H9 (cell line): ENCODE measurements around the gene KCNK13. TPM values are rescaled to one million over a fixed set of nuclear protein-coding genes. Genes with fewer than 3 reads are reported as not detected.
A peak's percentile ranks its signal among the peaks of the same experiment; 100 is the strongest.

Experiments used
- DNase-seq: peaks from one replicate; pipeline ENCODE4 v3.0.0-alpha.2; 2017
- H2AFZ ChIP-seq: one replicate; pipeline ENCODE4 v1.6.1; 2013; ENCODE audit warnings: mild to moderate bottlenecking, low read length, control low read depth, moderate library complexity
- H2AK5ac ChIP-seq: 2 replicates; pipeline ENCODE4 v1.6.1; 2013; ENCODE audit warnings: low read length, control low read depth, mixed read lengths; ENCODE audit not compliant: insufficient read length
- H2BK120ac ChIP-seq: one replicate; pipeline ENCODE4 v1.6.1; 2013; ENCODE audit warnings: low read depth, mild to moderate bottlenecking, low read length, control low read depth, inconsistent platforms; ENCODE audit not compliant: poor library complexity, severe bottlenecking
- H2BK12ac ChIP-seq: 2 replicates; pipeline ENCODE4 v1.6.1; 2013; ENCODE audit warnings: low read length, control low read depth, mixed read lengths, low read depth; ENCODE audit not compliant: insufficient read length
- H2BK15ac ChIP-seq: 2 replicates; pipeline ENCODE4 v1.6.1; 2013; ENCODE audit warnings: low read depth, low read length, control low read depth
- H2BK20ac ChIP-seq: one replicate; pipeline ENCODE4 v1.6.1; 2013; ENCODE audit warnings: low read depth, mild to moderate bottlenecking, low read length, control low read depth, inconsistent platforms; ENCODE audit not compliant: poor library complexity, severe bottlenecking
- H2BK5ac ChIP-seq: 2 replicates; pipeline ENCODE4 v1.6.1; 2013; ENCODE audit warnings: low read length, control low read depth, mixed read lengths; ENCODE audit not compliant: insufficient read length
- H3K14ac ChIP-seq: 2 replicates; pipeline ENCODE4 v1.6.1; 2013; ENCODE audit warnings: low read length, control low read depth; ENCODE audit not compliant: insufficient read depth
- H3K18ac ChIP-seq: 2 replicates; pipeline ENCODE4 v1.6.1; 2013; ENCODE audit warnings: low read depth, mild to moderate bottlenecking, mixed read lengths, low read length, control low read depth; ENCODE audit not compliant: insufficient read length
- H3K23ac ChIP-seq: 2 replicates; pipeline ENCODE4 v1.6.1; 2013; ENCODE audit warnings: low read length, control low read depth, mixed read lengths, low read depth; ENCODE audit not compliant: insufficient read length
- H3K23me2 ChIP-seq: 2 replicates; pipeline ENCODE4 v1.6.1; 2013; ENCODE audit warnings: low read depth, mild to moderate bottlenecking, mixed read lengths, low read length, control low read depth; ENCODE audit not compliant: insufficient read length, poor library complexity, severe bottlenecking
- H3K27ac ChIP-seq: 2 replicates; pipeline ENCODE4 v1.5.1; 2013; ENCODE audit warnings: low read length, control low read depth, mixed read lengths, low read depth; ENCODE audit not compliant: insufficient read length
- H3K27me3 ChIP-seq: 2 replicates; pipeline ENCODE4 v1.6.1; 2013; ENCODE audit warnings: low read length, control low read depth, inconsistent platforms; ENCODE audit not compliant: insufficient read depth
- H3K4ac ChIP-seq: 2 replicates; pipeline ENCODE4 v1.6.1; 2013; ENCODE audit warnings: low read depth, mild to moderate bottlenecking, control low read depth, inconsistent platforms, low read length, moderate library complexity
- H3K4me1 ChIP-seq: 2 replicates; pipeline ENCODE4 v1.6.1; 2013; ENCODE audit warnings: low read length, control low read depth, inconsistent platforms; ENCODE audit not compliant: insufficient read depth
- H3K4me2 ChIP-seq: 2 replicates; pipeline ENCODE4 v1.6.1; 2013; ENCODE audit warnings: low read length, control low read depth, mixed read lengths; ENCODE audit not compliant: insufficient read length, insufficient read depth
- H3K56ac ChIP-seq: 2 replicates; pipeline ENCODE4 v1.6.1; 2013; ENCODE audit warnings: low read depth, mild to moderate bottlenecking, mixed read lengths, low read length, control low read depth; ENCODE audit not compliant: insufficient read length
- H3K79me1 ChIP-seq: 2 replicates; pipeline ENCODE4 v1.6.1; 2013; ENCODE audit warnings: low read depth, mild to moderate bottlenecking, moderate library complexity, low read length, control low read depth, inconsistent platforms; ENCODE audit not compliant: insufficient read depth, poor library complexity, severe bottlenecking
- H3K79me2 ChIP-seq: 2 replicates; pipeline ENCODE4 v1.6.1; 2013; ENCODE audit warnings: low read length, control low read depth, inconsistent platforms; ENCODE audit not compliant: insufficient read depth
- H3K9ac ChIP-seq: 2 replicates; pipeline ENCODE4 v1.6.1; 2013; ENCODE audit warnings: low read length, control low read depth, mixed read lengths; ENCODE audit not compliant: insufficient read length; ENCODE audit errors: extremely low read depth
- H3K9me3 ChIP-seq: one replicate; pipeline ENCODE4 v1.6.1; 2013; ENCODE audit warnings: low read depth, low read length, inconsistent platforms; ENCODE audit not compliant: control insufficient read depth
- H3T11ph ChIP-seq: one replicate; pipeline ENCODE4 v1.6.1; 2013; ENCODE audit warnings: mild to moderate bottlenecking, low read length, control low read depth, inconsistent platforms
- H4K20me1 ChIP-seq: one replicate; pipeline ENCODE4 v1.6.1; 2013; ENCODE audit not compliant: control insufficient read depth, insufficient read length, insufficient read depth
- H4K5ac ChIP-seq: 2 replicates; pipeline ENCODE4 v1.6.1; 2013; ENCODE audit warnings: low read depth, mild to moderate bottlenecking, mixed read lengths, low read length, control low read depth; ENCODE audit not compliant: insufficient read length
- H4K8ac ChIP-seq: replicated peaks from 2 replicates; pipeline ENCODE4 v1.6.1; 2013; ENCODE audit warnings: low read length, control low read depth, mixed read lengths, low read depth; ENCODE audit not compliant: insufficient read length
- H4K91ac ChIP-seq: 2 replicates; pipeline ENCODE4 v1.6.1; 2013; ENCODE audit warnings: low read depth, mild to moderate bottlenecking, moderate library complexity, mixed read lengths, low read length, control low read depth; ENCODE audit not compliant: insufficient read length
- H3K27ac Mint-ChIP-seq, 3 experiments: 2 replicates in 2 of 3; 3 replicates in 1 of 3; pipeline ENCODE4 v1.8.0; 2020 to 2021; ENCODE audit warnings: mixed read lengths in 3 of 3, mild to moderate bottlenecking in 1 of 3, moderate library complexity in 1 of 3
- H3K27me3 Mint-ChIP-seq: 2 replicates; pipeline ENCODE4 v1.8.0; 2021; ENCODE audit warnings: low read depth, mild to moderate bottlenecking, moderate library complexity, mixed read lengths
- H3K36me3 Mint-ChIP-seq, 3 experiments: 2 replicates in 2 of 3; 3 replicates in 1 of 3; pipeline ENCODE4 v1.8.0; 2020 to 2021; ENCODE audit warnings: low read depth in 3 of 3, mixed read lengths in 3 of 3; ENCODE audit not compliant: insufficient read depth in 1 of 3
- H3K4me1 Mint-ChIP-seq, 2 experiments: 2 replicates each; pipeline ENCODE4 v1.8.0; 2020; ENCODE audit warnings: mixed read lengths in 2 of 2
- H3K4me3 Mint-ChIP-seq, 2 experiments: 2 replicates in 1 of 2; 3 replicates in 1 of 2; pipeline ENCODE4 v1.8.0; 2020 to 2021; ENCODE audit warnings: mild to moderate bottlenecking in 2 of 2, mixed read lengths in 2 of 2, moderate library complexity in 1 of 2
- H3K9me3 Mint-ChIP-seq, 2 experiments: 2 replicates in 1 of 2; 3 replicates in 1 of 2; pipeline ENCODE4 v1.8.0; 2020; ENCODE audit warnings: mild to moderate bottlenecking in 2 of 2, mixed read lengths in 2 of 2, moderate library complexity in 1 of 2
- CTCF ChIP-seq: fragments of 200-600 bp; sonication (generic); conservative IDR thresholded peaks from 3 replicates; pipeline ENCODE4 v1.8.0; 2021; ENCODE audit warnings: antibody characterized with exemption, mild to moderate bottlenecking
- WGBS: extraction: QIAGEN DNeasy Blood & Tissue Kit; methylation state at CpG from one replicate; pipeline ENCODE4 v1.1.7; 2013; ENCODE audit warnings: missing lambda C conversion rate, low lambda C conversion rate, mixed read lengths; ENCODE audit not compliant: insufficient read length; ENCODE audit errors: extremely low coverage; 5-methylcytosine and 5-hydroxymethylcytosine counted together
- total RNA-seq: library from RNA; stranded (reverse); gene quantifications from 2 replicates; pipeline ENCODE4 v1.2.1, GENCODE V29; 2021

The KCNK13 gene
- total RNA-seq, 1 experiment from 2014 or later = 0.39 TPM

DNA sequence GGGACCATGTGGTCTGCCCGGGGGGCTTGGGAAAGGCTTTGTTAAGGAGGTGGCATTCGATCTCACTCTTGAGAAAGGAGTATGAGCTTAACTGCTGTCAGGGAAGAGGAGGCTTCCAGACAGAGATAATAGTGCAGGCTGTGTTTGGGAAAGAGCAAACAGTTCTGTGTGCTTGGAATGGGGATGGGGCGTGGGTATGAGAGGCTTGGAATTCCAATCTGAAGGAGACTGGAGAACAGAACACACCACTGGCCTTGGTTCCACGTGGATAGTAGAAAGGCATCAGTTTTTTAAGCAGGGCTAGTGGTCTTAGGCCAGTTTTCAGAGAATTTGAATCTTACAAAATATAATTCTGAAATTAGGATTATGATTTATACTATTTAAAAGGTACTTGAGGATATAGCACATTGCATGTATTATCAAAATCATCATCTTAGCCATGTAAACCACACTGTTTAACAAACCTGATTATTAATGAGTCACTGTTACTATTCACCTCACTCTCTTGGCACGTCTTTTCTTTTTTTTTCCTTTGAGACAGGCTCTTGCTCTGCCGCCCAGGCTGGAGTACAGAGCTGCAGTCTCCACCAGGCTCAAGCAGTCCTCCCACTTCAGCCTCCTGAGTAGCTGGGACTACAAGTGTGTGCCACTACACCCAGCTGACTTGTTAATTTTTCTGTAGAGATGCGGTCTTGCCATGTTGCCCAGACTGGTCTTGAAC lies 38.5 kb upstream of the KCNK13 start:
- H2AK5ac ChIP-seq = no peak overlapping the region
- no peaks in the 10 kb centered on the region for H3K9me3 Mint-ChIP-seq
- no peak overlapping the region for H3K23ac ChIP-seq
- H4K91ac ChIP-seq = no peak overlapping the region
- no peaks in the 10 kb centered on the region for H3K9me3 ChIP-seq
- peak overlapping the region in 2 of 3 experiments; percentile 4 to 6; a peak in 1 of 7 replicates for H3K27ac Mint-ChIP-seq
- H4K20me1 ChIP-seq = no peaks in the 10 kb centered on the region
- no peak overlapping the region for H3T11ph ChIP-seq
- DNase-seq = no peak
- H3K27me3 ChIP-seq = no peaks in the 10 kb centered on the region
- no peak for TF ChIP-seq CTCF
- no peak overlapping the region for H2AFZ ChIP-seq
- no peak overlapping the region for H3K9ac ChIP-seq
- no peak overlapping the region for H4K5ac ChIP-seq
- H2BK12ac ChIP-seq = no peak overlapping the region
- H3K4me3 Mint-ChIP-seq = no peak overlapping the region
- no peaks in the 10 kb centered on the region for H3K4me1 ChIP-seq
- H3K4me2 ChIP-seq = no peak overlapping the region
- H3K18ac ChIP-seq = no peak overlapping the region
- no peaks in the 10 kb centered on the region for H3K79me1 ChIP-seq
- WGBS = no CpG with 5 or more reads among the region's 7 CpGs
- no peak overlapping the region for H4K8ac ChIP-seq
- no peaks in the 10 kb centered on the region for H3K27me3 Mint-ChIP-seq
- H3K23me2 ChIP-seq = no peaks in the 10 kb centered on the region
- H2BK5ac ChIP-seq = no peak overlapping the region
- no peak overlapping the region for H3K14ac ChIP-seq
- H3K4ac ChIP-seq = no peak overlapping the region
- no peak overlapping the region for H3K56ac ChIP-seq
- peaks cover 4 to 5% of the 10 kb centered on the region in 2 experiments; a peak in 3 of 4 replicates for H3K4me1 Mint-ChIP-seq
- H3K36me3 Mint-ChIP-seq = peaks cover 15 to 59% (median 54%) of the 10 kb centered on the region in 3 experiments; a peak in 6 of 7 replicates
- H2BK15ac ChIP-seq = no peak overlapping the region
- H3K27ac ChIP-seq = no peak overlapping the region
- no peak overlapping the region for H2BK20ac ChIP-seq
- H2BK120ac ChIP-seq = no peak overlapping the region
- no peaks in the 10 kb centered on the region for H3K79me2 ChIP-seq
